Iris pigment epithelial cell (primary cell): ENCODE results near the gene ISOC2.
A peak's percentile ranks its signal among the peaks of the same experiment; 100 is the strongest.
"Not testable (repeated sequence)": the region's sequence is repeated elsewhere in the genome, so short reads cannot be mapped to it uniquely, and the experiment has no call there.

Experiments
- DNase-seq: peaks from one replicate; pipeline ENCODE4 v3.0.0-alpha.2; 2011; ENCODE audit warnings: low read depth

The ISOC2 gene

GRCh38 chr19:55457683-55458457 lies 3.6 kb downstream of the ISOC2 start:
- no peak for DNase-seq

GRCh38 chr19:55456347-55456746 lies 5.1 kb downstream of the ISOC2 start:
- no peak for DNase-seq

GRCh38 chr19:55455576-55456235 lies 5.7 kb downstream of the ISOC2 start:
- DNase-seq: no peak

GRCh38 chr19:55454787-55455243 lies 6.6 kb downstream of the ISOC2 start:
- peak; percentile 45 for DNase-seq

GRCh38 chr19:55453511-55454260 lies 7.8 kb downstream of the ISOC2 start:
- no peak for DNase-seq

GRCh38 chr19:55452749-55453346 lies 8.6 kb downstream of the ISOC2 start:
- DNase-seq: peak; percentile 81

GRCh38 chr19:55451965-55452748 lies 9.3 kb downstream of the ISOC2 start:
- no peak for DNase-seq

- no peak for DNase-seq
These were observed 10.1 kb downstream of the ISOC2 start for GRCh38 chr19:55451163-55451964.

- no peak for DNase-seq
These were observed 12.0 kb downstream of the ISOC2 start for GRCh38 chr19:55449469-55449868.

GRCh38 chr19:55448175-55448490 lies 13.3 kb downstream of the ISOC2 start:
- not testable (repeated sequence) for DNase-seq

GRCh38 chr19:55447421-55448174 lies 13.8 kb downstream of the ISOC2 start:
- DNase-seq: no peak

- no peak for DNase-seq
These were observed 15.4 kb downstream of the ISOC2 start for GRCh38 chr19:55446060-55446459.

GRCh38 chr19:55444646-55445045 lies 16.8 kb downstream of the ISOC2 start:
- DNase-seq: no peak

- DNase-seq: no peak
These were observed 17.5 kb downstream of the ISOC2 start for GRCh38 chr19:55443824-55444480.

- DNase-seq: no peak
These were observed 18.2 kb downstream of the ISOC2 start, which contains the start of gene SHISA7 for GRCh38 chr19:55443045-55443823. TSS of gene SHISA7 (minus strand) at chr19:55443300. CDS start at chr19:55442863, 437 bp downstream.

GRCh38 chr19:55442372-55442961 lies 19.0 kb downstream of the ISOC2 start:
- DNase-seq: no peak

GRCh38 chr19:55441692-55442321 lies 19.6 kb downstream of the ISOC2 start:
- no peak for DNase-seq

GRCh38 chr19:55441319-55441691 lies 20.1 kb downstream of the ISOC2 start:
- no peak for DNase-seq
